PFSK-1 (cell line): ENCODE data around the gene POGZ.

ENCODE experiments used
- FOXP2 ChIP-seq: optimal IDR thresholded peaks from 2 replicates; pipeline ENCODE3; 2011; ENCODE audit warnings: borderline replicate concordance, control low read depth, inconsistent platforms; ENCODE audit not compliant: insufficient read depth; ENCODE audit errors: extremely low read length, extremely low read depth
- POLR2AphosphoS5 ChIP-seq: IDR thresholded peaks from 2 replicates; pipeline ENCODE4 v1.6.1; 2012; ENCODE audit warnings: low read depth, mild to moderate bottlenecking, control low read depth, low read length, moderate library complexity
- REST ChIP-seq, 2 experiments: IDR thresholded peaks; 2 replicates each; pipeline versions ENCODE4 v1.6.1 to v1.8.0; 2011 to 2012; ENCODE audit warnings: low read depth in 2 of 2, low read length in 2 of 2, control low read depth in 1 of 2, inconsistent platforms in 1 of 2, mild to moderate bottlenecking in 1 of 2, moderate library complexity in 1 of 2; ENCODE audit not compliant: insufficient read depth in 1 of 2
- SIN3A ChIP-seq: IDR thresholded peaks from 2 replicates; pipeline ENCODE4 v1.6.1; 2012; ENCODE audit warnings: mild to moderate bottlenecking, low read length, moderate library complexity, borderline replicate concordance; ENCODE audit not compliant: insufficient read depth

GRCh38 chr1:151443846-151444782 lies 15.2 kb downstream of the POGZ start:
- TF ChIP-seq FOXP2 (no peak), POLR2AphosphoS5 (no peak), SIN3A (no peak), REST (IDR thresholded peaks at IDR 0.05; ENCODE audit: insufficient read depth in 1 of 2, low read depth in 2 of 2, low read length in 2 of 2) (no peak)
